WTC11 (cell line): ENCODE data around the gene SGO2. TPM values are rescaled to one million over a fixed set of nuclear protein-coding genes. Genes with fewer than 3 reads are reported as not detected.

Experiments used
- ATAC-seq: fragments of 200-7000 bp; cut with Tn5 transposase; 2 replicates; pipeline ENCODE4 v1.10.0; 2021; ENCODE audit warnings: mild to moderate bottlenecking, moderate library complexity
- CTCF ChIA-PET: fragments of 300-600 bp; sonication (Branson Sonifier 250); formaldehyde crosslinking; loops from one replicate; lab custom pipeline; 2021; ENCODE audit warnings: antibody characterized with exemption; lab: Charles Lee
- POLR2A ChIA-PET: fragments of 350-600 bp; sonication (Branson Sonifier 250); formaldehyde crosslinking; loops from one replicate; lab custom pipeline; 2021; ENCODE audit warnings: antibody characterized with exemption; lab: Charles Lee
- DNase-seq: peaks from one replicate; pipeline ENCODE4 v3.0.0; 2021; ENCODE audit warnings: low spot score
- H3K27ac Mint-ChIP-seq: 2 replicates; pipeline ENCODE4 v1.8.0; 2021; ENCODE audit warnings: mixed read lengths
- H3K27me3 Mint-ChIP-seq: 2 replicates; pipeline ENCODE4 v1.8.0; 2021; ENCODE audit warnings: low read depth, mild to moderate bottlenecking, moderate library complexity, mixed read lengths
- H3K36me3 Mint-ChIP-seq: 2 replicates; pipeline ENCODE4 v1.8.0; 2021; ENCODE audit warnings: mixed read lengths
- H3K4me1 Mint-ChIP-seq: 2 replicates; pipeline ENCODE4 v1.8.0; 2022; ENCODE audit warnings: mixed read lengths
- H3K4me3 Mint-ChIP-seq: 2 replicates; pipeline ENCODE4 v1.8.0; 2021; ENCODE audit warnings: mild to moderate bottlenecking, moderate library complexity, mixed read lengths
- H3K9me3 Mint-ChIP-seq: 2 replicates; pipeline ENCODE4 v1.8.0; 2021; ENCODE audit warnings: mixed read lengths
- E2F5 ChIP-seq: sonication (generic); formaldehyde crosslinking; IDR thresholded peaks from 2 replicates; pipeline ENCODE4 v1.8.1; 2022; ENCODE audit warnings: mild to moderate bottlenecking, moderate library complexity, missing genetic modification reagents
- GTF2I ChIP-seq: fragments of 250-450 bp; sonication (Bioruptor Pico); conservative IDR thresholded peaks from 2 replicates; pipeline ENCODE4 v1.4.0; 2021; ENCODE audit warnings: mild to moderate bottlenecking
- JAZF1 ChIP-seq: fragments of 250-450 bp; sonication (Bioruptor Pico); IDR thresholded peaks from 2 replicates; pipeline ENCODE4 v1.9.0; 2021; ENCODE audit warnings: moderate library complexity, mild to moderate bottlenecking, inconsistent platforms
- NFATC4 ChIP-seq: fragments of 250-450 bp; sonication (Bioruptor Pico); IDR thresholded peaks from 2 replicates; pipeline ENCODE4 v1.9.0; 2021; ENCODE audit warnings: mild to moderate bottlenecking
- NR1H2 ChIP-seq: sonication (generic); formaldehyde crosslinking; IDR thresholded peaks from 2 replicates; pipeline ENCODE4 v1.9.0; 2021; ENCODE audit warnings: mild to moderate bottlenecking, moderate library complexity, missing genetic modification reagents
- NR3C1 ChIP-seq: sonication (generic); formaldehyde crosslinking; conservative IDR thresholded peaks from 2 replicates; pipeline ENCODE4 v1.8.1; 2023; ENCODE audit warnings: low read depth, mild to moderate bottlenecking, missing genetic modification reagents
- OVOL2 ChIP-seq: fragments of 250-450 bp; sonication (Bioruptor Pico); IDR thresholded peaks from 2 replicates; pipeline ENCODE4 v1.9.0; 2021; ENCODE audit warnings: mild to moderate bottlenecking, borderline replicate concordance
- PRDM15 ChIP-seq: sonication (generic); formaldehyde crosslinking; IDR thresholded peaks from 2 replicates; pipeline ENCODE4 v1.8.0; 2022; ENCODE audit warnings: missing genetic modification reagents
- ZBTB21 ChIP-seq: sonication (generic); formaldehyde crosslinking; IDR thresholded peaks from 2 replicates; pipeline ENCODE4 v1.8.1; 2023; ENCODE audit warnings: mild to moderate bottlenecking, missing genetic modification reagents, borderline replicate concordance
- ZNF263 ChIP-seq: sonication (generic); formaldehyde crosslinking; IDR thresholded peaks from 2 replicates; pipeline ENCODE4 v1.8.1; 2022; ENCODE audit warnings: low read depth, mild to moderate bottlenecking, moderate library complexity, missing genetic modification reagents
- ZNF423 ChIP-seq: fragments of 250-450 bp; sonication (Bioruptor Pico); IDR thresholded peaks from 2 replicates; pipeline ENCODE4 v2.1.2; 2022; ENCODE audit warnings: mild to moderate bottlenecking, moderate library complexity
- total RNA-seq: library from RNA; stranded (reverse); gene quantifications from 3 replicates; pipeline ENCODE4 v1.2.3, GENCODE V29; 2021
- TF ChIP-seq, protein P1 (sequence below): sonication (generic); formaldehyde crosslinking; IDR thresholded peaks from 2 replicates; pipeline ENCODE4 v1.8.0; 2022; ENCODE audit warnings: mild to moderate bottlenecking, missing genetic modification reagents
- TF ChIP-seq, protein P2 (sequence below): fragments of 250-450 bp; sonication (Bioruptor Pico); IDR thresholded peaks from 2 replicates; pipeline ENCODE4 v2.1.2; 2022; ENCODE audit warnings: mild to moderate bottlenecking, moderate library complexity
- TF ChIP-seq, protein P3 (sequence below): fragments of 250-450 bp; sonication (Bioruptor Pico); IDR thresholded peaks from 2 replicates; pipeline ENCODE4 v1.9.0; 2021; ENCODE audit warnings: mild to moderate bottlenecking
- TF ChIP-seq, protein P4 (sequence below): sonication (generic); formaldehyde crosslinking; IDR thresholded peaks from 2 replicates; pipeline ENCODE4 v1.8.1; 2023; ENCODE audit warnings: mild to moderate bottlenecking, missing genetic modification reagents, moderate library complexity
- TF ChIP-seq, protein P5 (sequence below): sonication (generic); formaldehyde crosslinking; IDR thresholded peaks from 2 replicates; pipeline ENCODE4 v1.8.0; 2023; ENCODE audit warnings: missing genetic modification reagents, mild to moderate bottlenecking, borderline replicate concordance

Gene SGO2
- total RNA-seq, 1 experiment from 2014 or later: 34.1 TPM

GRCh38 chr2:200619279-200619678, 93.3 kb downstream of the SGO2 start (continued):
- TF ChIP-seq JAZF1 (CRISPR knock-in tag): no peak

- POLR2A ChIA-PET: no interaction called here
- ATAC-seq (no peak), DNase-seq (no peak)
- no peaks in the 10 kb centered on the region for H3K36me3 Mint-ChIP-seq
- no peak overlapping the region for H3K4me3 Mint-ChIP-seq
- TF ChIP-seq NFATC4 (CRISPR knock-in tag) (no peak), OVOL2 (CRISPR knock-in tag) (no peak), ZNF423 (CRISPR knock-in tag) (no peak), NR1H2 (CRISPR knock-in tag) (no peak), PRDM15 (CRISPR knock-in tag) (no peak), ZNF263 (CRISPR knock-in tag) (no peak)
- TF ChIP-seq, protein P1, sequence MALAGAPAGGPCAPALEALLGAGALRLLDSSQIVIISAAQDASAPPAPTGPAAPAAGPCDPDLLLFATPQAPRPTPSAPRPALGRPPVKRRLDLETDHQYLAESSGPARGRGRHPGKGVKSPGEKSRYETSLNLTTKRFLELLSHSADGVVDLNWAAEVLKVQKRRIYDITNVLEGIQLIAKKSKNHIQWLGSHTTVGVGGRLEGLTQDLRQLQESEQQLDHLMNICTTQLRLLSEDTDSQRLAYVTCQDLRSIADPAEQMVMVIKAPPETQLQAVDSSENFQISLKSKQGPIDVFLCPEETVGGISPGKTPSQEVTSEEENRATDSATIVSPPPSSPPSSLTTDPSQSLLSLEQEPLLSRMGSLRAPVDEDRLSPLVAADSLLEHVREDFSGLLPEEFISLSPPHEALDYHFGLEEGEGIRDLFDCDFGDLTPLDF (CRISPR knock-in tag): no peak
- no peaks in the 10 kb centered on the region for H3K9me3 Mint-ChIP-seq
- peaks cover under 1% of the 10 kb centered on the region; the same call in 1 of the 2 replicates for H3K4me1 Mint-ChIP-seq
- CTCF ChIA-PET: interaction anchor here (1.1 to 1.3 kb wide), 2 partner anchors 35 to 82 kb away, joined by 3 to 4 read pairs; partner anchors contain the start of gene AOX1
- no peaks in the 10 kb centered on the region; the same call in 1 of the 2 replicates for H3K27me3 Mint-ChIP-seq
- H3K27ac Mint-ChIP-seq: no peak overlapping the region
These were observed 94.8 kb downstream of the SGO2 start for GRCh38 chr2:200620606-200621390.

- Mint-ChIP-seq H3K4me3 (no peak overlapping the region), H3K27me3 (no peaks in the 10 kb centered on the region; the same call in 1 of the 2 replicates), H3K27ac (no peak overlapping the region), H3K4me1 (peaks cover 13% of the 10 kb centered on the region), H3K9me3 (no peaks in the 10 kb centered on the region), H3K36me3 (no peaks in the 10 kb centered on the region)
- POLR2A ChIA-PET: no interaction called here
- DNase-seq (no peak), ATAC-seq (no peak)
- CTCF ChIA-PET: no interaction called here
- TF ChIP-seq GTF2I (CRISPR knock-in tag): no peak
- TF ChIP-seq, protein P2, sequence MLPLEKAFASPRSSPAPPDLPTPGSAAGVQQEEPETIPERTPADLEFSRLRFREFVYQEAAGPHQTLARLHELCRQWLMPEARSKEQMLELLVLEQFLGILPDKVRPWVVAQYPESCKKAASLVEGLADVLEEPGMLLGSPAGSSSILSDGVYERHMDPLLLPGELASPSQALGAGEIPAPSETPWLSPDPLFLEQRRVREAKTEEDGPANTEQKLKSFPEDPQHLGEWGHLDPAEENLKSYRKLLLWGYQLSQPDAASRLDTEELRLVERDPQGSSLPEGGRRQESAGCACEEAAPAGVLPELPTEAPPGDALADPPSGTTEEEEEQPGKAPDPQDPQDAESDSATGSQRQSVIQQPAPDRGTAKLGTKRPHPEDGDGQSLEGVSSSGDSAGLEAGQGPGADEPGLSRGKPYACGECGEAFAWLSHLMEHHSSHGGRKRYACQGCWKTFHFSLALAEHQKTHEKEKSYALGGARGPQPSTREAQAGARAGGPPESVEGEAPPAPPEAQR: no peak
- TF ChIP-seq, protein P3, sequence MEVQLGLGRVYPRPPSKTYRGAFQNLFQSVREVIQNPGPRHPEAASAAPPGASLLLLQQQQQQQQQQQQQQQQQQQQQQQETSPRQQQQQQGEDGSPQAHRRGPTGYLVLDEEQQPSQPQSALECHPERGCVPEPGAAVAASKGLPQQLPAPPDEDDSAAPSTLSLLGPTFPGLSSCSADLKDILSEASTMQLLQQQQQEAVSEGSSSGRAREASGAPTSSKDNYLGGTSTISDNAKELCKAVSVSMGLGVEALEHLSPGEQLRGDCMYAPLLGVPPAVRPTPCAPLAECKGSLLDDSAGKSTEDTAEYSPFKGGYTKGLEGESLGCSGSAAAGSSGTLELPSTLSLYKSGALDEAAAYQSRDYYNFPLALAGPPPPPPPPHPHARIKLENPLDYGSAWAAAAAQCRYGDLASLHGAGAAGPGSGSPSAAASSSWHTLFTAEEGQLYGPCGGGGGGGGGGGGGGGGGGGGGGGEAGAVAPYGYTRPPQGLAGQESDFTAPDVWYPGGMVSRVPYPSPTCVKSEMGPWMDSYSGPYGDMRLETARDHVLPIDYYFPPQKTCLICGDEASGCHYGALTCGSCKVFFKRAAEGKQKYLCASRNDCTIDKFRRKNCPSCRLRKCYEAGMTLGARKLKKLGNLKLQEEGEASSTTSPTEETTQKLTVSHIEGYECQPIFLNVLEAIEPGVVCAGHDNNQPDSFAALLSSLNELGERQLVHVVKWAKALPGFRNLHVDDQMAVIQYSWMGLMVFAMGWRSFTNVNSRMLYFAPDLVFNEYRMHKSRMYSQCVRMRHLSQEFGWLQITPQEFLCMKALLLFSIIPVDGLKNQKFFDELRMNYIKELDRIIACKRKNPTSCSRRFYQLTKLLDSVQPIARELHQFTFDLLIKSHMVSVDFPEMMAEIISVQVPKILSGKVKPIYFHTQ (CRISPR knock-in tag): no peak
- TF ChIP-seq, protein P4, sequence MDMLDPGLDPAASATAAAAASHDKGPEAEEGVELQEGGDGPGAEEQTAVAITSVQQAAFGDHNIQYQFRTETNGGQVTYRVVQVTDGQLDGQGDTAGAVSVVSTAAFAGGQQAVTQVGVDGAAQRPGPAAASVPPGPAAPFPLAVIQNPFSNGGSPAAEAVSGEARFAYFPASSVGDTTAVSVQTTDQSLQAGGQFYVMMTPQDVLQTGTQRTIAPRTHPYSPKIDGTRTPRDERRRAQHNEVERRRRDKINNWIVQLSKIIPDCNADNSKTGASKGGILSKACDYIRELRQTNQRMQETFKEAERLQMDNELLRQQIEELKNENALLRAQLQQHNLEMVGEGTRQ: no peak
- no peak for TF ChIP-seq ZBTB21 (CRISPR knock-in tag)
- no peak for TF ChIP-seq E2F5 (CRISPR knock-in tag)
- TF ChIP-seq NR3C1 (CRISPR knock-in tag): no peak
- TF ChIP-seq, protein P5, sequence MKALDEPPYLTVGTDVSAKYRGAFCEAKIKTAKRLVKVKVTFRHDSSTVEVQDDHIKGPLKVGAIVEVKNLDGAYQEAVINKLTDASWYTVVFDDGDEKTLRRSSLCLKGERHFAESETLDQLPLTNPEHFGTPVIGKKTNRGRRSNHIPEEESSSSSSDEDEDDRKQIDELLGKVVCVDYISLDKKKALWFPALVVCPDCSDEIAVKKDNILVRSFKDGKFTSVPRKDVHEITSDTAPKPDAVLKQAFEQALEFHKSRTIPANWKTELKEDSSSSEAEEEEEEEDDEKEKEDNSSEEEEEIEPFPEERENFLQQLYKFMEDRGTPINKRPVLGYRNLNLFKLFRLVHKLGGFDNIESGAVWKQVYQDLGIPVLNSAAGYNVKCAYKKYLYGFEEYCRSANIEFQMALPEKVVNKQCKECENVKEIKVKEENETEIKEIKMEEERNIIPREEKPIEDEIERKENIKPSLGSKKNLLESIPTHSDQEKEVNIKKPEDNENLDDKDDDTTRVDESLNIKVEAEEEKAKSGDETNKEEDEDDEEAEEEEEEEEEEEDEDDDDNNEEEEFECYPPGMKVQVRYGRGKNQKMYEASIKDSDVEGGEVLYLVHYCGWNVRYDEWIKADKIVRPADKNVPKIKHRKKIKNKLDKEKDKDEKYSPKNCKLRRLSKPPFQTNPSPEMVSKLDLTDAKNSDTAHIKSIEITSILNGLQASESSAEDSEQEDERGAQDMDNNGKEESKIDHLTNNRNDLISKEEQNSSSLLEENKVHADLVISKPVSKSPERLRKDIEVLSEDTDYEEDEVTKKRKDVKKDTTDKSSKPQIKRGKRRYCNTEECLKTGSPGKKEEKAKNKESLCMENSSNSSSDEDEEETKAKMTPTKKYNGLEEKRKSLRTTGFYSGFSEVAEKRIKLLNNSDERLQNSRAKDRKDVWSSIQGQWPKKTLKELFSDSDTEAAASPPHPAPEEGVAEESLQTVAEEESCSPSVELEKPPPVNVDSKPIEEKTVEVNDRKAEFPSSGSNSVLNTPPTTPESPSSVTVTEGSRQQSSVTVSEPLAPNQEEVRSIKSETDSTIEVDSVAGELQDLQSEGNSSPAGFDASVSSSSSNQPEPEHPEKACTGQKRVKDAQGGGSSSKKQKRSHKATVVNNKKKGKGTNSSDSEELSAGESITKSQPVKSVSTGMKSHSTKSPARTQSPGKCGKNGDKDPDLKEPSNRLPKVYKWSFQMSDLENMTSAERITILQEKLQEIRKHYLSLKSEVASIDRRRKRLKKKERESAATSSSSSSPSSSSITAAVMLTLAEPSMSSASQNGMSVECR (CRISPR knock-in tag): no peak
These were observed 96.1 kb downstream of the SGO2 start for GRCh38 chr2:200622106-200622505.
